GM19328 (cell line): ENCODE measurements around the gene PPAT.
"Not testable (repeated sequence)": the region's sequence is repeated elsewhere in the genome, so short reads cannot be mapped to it uniquely, and the experiment has no call there.

ENCODE experiments used
- ATAC-seq: cut with Tn5 transposase; IDR thresholded peaks from one replicate; pipeline ENCODE4 v1.9.1; 2021; ENCODE audit warnings: mild to moderate bottlenecking, moderate library complexity; ENCODE audit not compliant: unreplicated experiment

PPAT gene

GRCh38 chr4:56387023-56388001, 48.1 kb downstream of the PPAT start, which contains the start of gene AASDH:
AASDH (minus strand) TSS chr4:56387491; CDS start chr4:56384299, 3,192 bp downstream.
- peak; percentile 95 for ATAC-seq

- no peak for ATAC-seq
Measured at GRCh38 chr4:56386091-56386490, 49.3 kb downstream of the PPAT start.

GRCh38 chr4:56375458-56375857, 60.0 kb downstream of the PPAT start:
- no peak for ATAC-seq

GRCh38 chr4:56374956-56375355, 60.5 kb downstream of the PPAT start:
- ATAC-seq: no peak

GRCh38 chr4:56372774-56373173, 62.6 kb downstream of the PPAT start:
- no peak for ATAC-seq

- ATAC-seq: no peak
Measured at GRCh38 chr4:56371426-56372220, 63.8 kb downstream of the PPAT start.

- ATAC-seq: no peak
Measured at GRCh38 chr4:56370377-56370776, 65.0 kb downstream of the PPAT start.

GRCh38 chr4:56362981-56363380, 72.4 kb downstream of the PPAT start:
- not testable (repeated sequence) for ATAC-seq

- ATAC-seq: no peak
Measured at GRCh38 chr4:56360071-56360470, 75.3 kb downstream of the PPAT start.

GRCh38 chr4:56356650-56357049, 78.8 kb downstream of the PPAT start:
- ATAC-seq: no peak

- no peak for ATAC-seq
Measured at GRCh38 chr4:56348576-56348975, 86.8 kb downstream of the PPAT start.

GRCh38 chr4:56345458-56345857, 90.0 kb downstream of the PPAT start:
- no peak for ATAC-seq
